Measurements from ENCODE around the gene ALG6.

DNA sequence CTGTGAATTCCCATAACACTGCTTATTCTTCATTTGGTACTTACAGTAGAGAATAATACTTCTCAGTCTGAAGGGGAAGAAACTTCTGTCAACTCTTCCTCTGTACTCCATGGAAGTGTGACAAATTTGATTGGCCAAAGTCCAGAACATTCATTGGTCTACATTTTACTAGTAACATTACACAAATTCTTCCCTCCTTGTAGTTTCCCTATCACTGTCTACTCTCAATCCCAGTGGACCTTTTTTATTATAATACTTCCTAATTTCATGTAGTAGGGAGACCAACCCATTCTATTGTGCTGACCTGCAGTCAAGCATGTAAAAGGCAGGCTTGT, 74.7 kb downstream of the ALG6 start:
- TF ChIP-seq ZNF274 (IDR thresholded peaks at IDR 0.05; ENCODE audit: low read depth, low read length) (no peak), YY1 (IDR thresholded peaks at IDR 0.05; ENCODE audit: insufficient read depth, insufficient read length) (no peak), SUZ12 (IDR thresholded peaks at IDR 0.05; ENCODE audit: extremely low read depth, insufficient read depth, insufficient read length) (no peak)

Data from NT2/D1 (cell line).